Loucy (cell line): ENCODE measurements around the gene LMF1.

ENCODE experiments used
- H2AFZ ChIP-seq: fragments of 200-600 bp; sonication (generic); 2 replicates; pipeline ENCODE4 v1.6.0; 2016; ENCODE audit warnings: antibody characterized with exemption, mild to moderate bottlenecking, low read length, moderate library complexity
- H3F3A ChIP-seq: fragments of 200-600 bp; 2 replicates; pipeline ENCODE4 v1.6.0; 2016; ENCODE audit warnings: antibody characterized with exemption, low read depth, mild to moderate bottlenecking
- H3K27me3 ChIP-seq: fragments of 200-600 bp; sonication (generic); 2 replicates; pipeline ENCODE4 v1.6.1; 2014; ENCODE audit warnings: low read length, mild to moderate bottlenecking; ENCODE audit not compliant: insufficient read depth, poor library complexity, severe bottlenecking
- H3K36me3 ChIP-seq: fragments of 200-600 bp; sonication (generic); 2 replicates; pipeline ENCODE4 v1.6.1; 2016; ENCODE audit warnings: low read length; ENCODE audit not compliant: insufficient read depth
- H3K4me1 ChIP-seq: fragments of 200-600 bp; sonication (generic); 2 replicates; pipeline ENCODE4 v1.5.1; 2014; ENCODE audit warnings: low read length, mild to moderate bottlenecking; ENCODE audit not compliant: insufficient read depth, poor library complexity, severe bottlenecking
- H3K4me2 ChIP-seq: fragments of 200-600 bp; sonication (generic); 2 replicates; pipeline ENCODE4 v1.6.0; 2014; ENCODE audit warnings: antibody characterized with exemption, low read length, low read depth, mild to moderate bottlenecking; ENCODE audit not compliant: poor library complexity, severe bottlenecking
- H3K4me3 ChIP-seq: fragments of 200-600 bp; sonication (generic); 2 replicates; pipeline ENCODE4 v1.5.1; 2014; ENCODE audit warnings: low read length, mild to moderate bottlenecking, mixed read lengths; ENCODE audit not compliant: poor library complexity, severe bottlenecking
- H3K79me2 ChIP-seq: fragments of 200-600 bp; sonication (generic); 2 replicates; pipeline ENCODE4 v1.6.1; 2014; ENCODE audit warnings: low read length; ENCODE audit not compliant: insufficient read depth
- H3K9ac ChIP-seq: fragments of 200-600 bp; sonication (generic); 2 replicates; pipeline ENCODE4 v1.6.0; 2014; ENCODE audit warnings: mild to moderate bottlenecking, low read depth, low read length, moderate library complexity; ENCODE audit not compliant: poor library complexity, severe bottlenecking
- H3K9me2 ChIP-seq: fragments of 200-600 bp; sonication (generic); replicated peaks from 2 replicates; pipeline ENCODE4 v1.6.1; 2016; ENCODE audit warnings: low read depth, low read length, mixed read lengths
- H3K9me3 ChIP-seq: fragments of 200-600 bp; sonication (generic); 2 replicates; pipeline ENCODE4 v1.6.1; 2014; ENCODE audit warnings: mild to moderate bottlenecking, antibody characterized with exemption, low read length, low read depth; ENCODE audit not compliant: insufficient read depth
- H4K20me1 ChIP-seq: fragments of 200-600 bp; sonication (generic); 2 replicates; pipeline ENCODE4 v1.6.0; 2014; ENCODE audit warnings: antibody characterized with exemption, low read length, mild to moderate bottlenecking; ENCODE audit not compliant: insufficient read depth, poor library complexity, severe bottlenecking
- EZH2phosphoT487 ChIP-seq: fragments of 200-600 bp; IDR thresholded peaks from 2 replicates; pipeline ENCODE4 v1.6.1; 2018; ENCODE audit warnings: antibody characterized with exemption, mild to moderate bottlenecking, moderate library complexity, borderline replicate concordance
- TF ChIP-seq, protein P1 (sequence below): fragments of 200-600 bp; sonication (generic); conservative IDR thresholded peaks from 2 replicates; pipeline ENCODE4 v1.5.1; 2014; ENCODE audit warnings: mild to moderate bottlenecking, antibody characterized with exemption, low read length

Gene LMF1

DNA sequence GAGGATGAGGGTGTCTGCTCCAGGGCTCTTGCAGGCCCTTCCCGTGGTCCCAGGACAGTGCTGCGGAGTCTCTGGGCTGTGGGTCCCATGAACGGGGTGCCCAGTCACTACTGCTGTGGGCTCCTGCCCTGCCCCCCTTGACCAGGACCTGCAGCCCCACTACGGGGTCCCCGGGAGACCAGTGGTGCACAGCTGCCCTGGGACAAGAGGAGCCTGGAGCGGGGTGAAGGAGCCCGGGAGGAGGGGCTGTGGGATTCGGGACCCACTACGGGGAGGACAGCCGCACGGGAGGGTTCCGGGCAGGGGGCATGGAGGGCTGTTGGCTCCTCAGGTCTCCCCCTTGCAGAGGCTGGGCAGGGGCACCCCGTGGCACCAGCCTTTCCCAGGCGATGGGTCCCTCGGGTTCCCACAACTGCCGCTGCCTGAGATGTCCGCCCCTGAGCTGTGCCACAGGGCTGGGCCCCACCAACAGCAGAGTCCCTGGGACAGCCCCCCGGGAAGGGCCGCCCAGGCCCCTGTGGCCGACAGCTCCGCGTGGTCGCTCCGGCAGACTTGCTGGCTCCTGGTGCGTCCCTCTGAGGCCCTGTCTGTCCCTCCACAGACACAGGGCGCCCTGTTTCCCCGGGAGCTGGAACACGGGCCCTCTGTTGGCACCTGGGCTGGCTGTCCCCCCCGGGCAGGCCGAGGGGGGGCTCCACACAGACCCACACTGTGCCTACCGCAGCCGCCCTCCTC lies 118.2 kb downstream of the LMF1 start:
- TF ChIP-seq, protein P1, sequence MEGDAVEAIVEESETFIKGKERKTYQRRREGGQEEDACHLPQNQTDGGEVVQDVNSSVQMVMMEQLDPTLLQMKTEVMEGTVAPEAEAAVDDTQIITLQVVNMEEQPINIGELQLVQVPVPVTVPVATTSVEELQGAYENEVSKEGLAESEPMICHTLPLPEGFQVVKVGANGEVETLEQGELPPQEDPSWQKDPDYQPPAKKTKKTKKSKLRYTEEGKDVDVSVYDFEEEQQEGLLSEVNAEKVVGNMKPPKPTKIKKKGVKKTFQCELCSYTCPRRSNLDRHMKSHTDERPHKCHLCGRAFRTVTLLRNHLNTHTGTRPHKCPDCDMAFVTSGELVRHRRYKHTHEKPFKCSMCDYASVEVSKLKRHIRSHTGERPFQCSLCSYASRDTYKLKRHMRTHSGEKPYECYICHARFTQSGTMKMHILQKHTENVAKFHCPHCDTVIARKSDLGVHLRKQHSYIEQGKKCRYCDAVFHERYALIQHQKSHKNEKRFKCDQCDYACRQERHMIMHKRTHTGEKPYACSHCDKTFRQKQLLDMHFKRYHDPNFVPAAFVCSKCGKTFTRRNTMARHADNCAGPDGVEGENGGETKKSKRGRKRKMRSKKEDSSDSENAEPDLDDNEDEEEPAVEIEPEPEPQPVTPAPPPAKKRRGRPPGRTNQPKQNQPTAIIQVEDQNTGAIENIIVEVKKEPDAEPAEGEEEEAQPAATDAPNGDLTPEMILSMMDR: no peak
- no peak for TF ChIP-seq EZH2phosphoT487
- no peak overlapping the region for H3K4me3 ChIP-seq
- H3K9me3 ChIP-seq: no peaks in the 10 kb centered on the region; the same call in 1 of the 2 replicates

DNA sequence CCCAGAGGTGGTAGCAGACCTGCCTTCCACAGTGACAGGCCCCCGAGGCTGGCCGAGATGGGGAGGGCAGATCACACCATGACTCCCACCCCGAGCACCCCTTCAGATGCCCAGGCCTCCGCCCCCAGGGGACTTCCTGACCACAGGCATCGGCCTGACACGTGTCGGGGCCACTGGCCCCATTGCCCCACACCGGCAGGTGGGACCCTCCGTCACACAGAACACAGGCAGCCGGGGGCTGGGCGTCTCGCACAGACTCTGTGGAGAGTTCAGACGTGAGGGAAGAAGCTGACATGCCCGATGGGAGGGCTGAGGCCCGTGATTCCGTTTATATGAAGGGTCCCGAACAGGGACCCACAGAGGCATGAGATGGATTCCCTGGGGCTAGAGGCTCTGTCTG lies 118.9 kb downstream of the LMF1 start:
- TF ChIP-seq, protein P1: no peak
- no peaks in the 10 kb centered on the region for H3K36me3 ChIP-seq
- no peaks in the 10 kb centered on the region for H3K9me2 ChIP-seq
- H4K20me1 ChIP-seq: no peaks in the 10 kb centered on the region
- H3K27me3 ChIP-seq: no peaks in the 10 kb centered on the region
- H2AFZ ChIP-seq: no peak overlapping the region
- no peak overlapping the region for H3K4me2 ChIP-seq
- H3K9me3 ChIP-seq: no peaks in the 10 kb centered on the region; the same call in 1 of the 2 replicates
- H3K9ac ChIP-seq: no peak overlapping the region
- H3K4me3 ChIP-seq: no peak overlapping the region
- H3F3A ChIP-seq: no peaks in the 10 kb centered on the region
- no peaks in the 10 kb centered on the region for H3K79me2 ChIP-seq
- H3K4me1 ChIP-seq: no peaks in the 10 kb centered on the region

More for the DNA sequence above, 118.2 kb downstream of the LMF1 start:
- no peak overlapping the region for H2AFZ ChIP-seq
- no peaks in the 10 kb centered on the region for H3F3A ChIP-seq
- H3K4me2 ChIP-seq: no peak overlapping the region
- H3K79me2 ChIP-seq: no peaks in the 10 kb centered on the region
- no peaks in the 10 kb centered on the region for H4K20me1 ChIP-seq
- H3K4me1 ChIP-seq: no peaks in the 10 kb centered on the region
- H3K36me3 ChIP-seq: no peaks in the 10 kb centered on the region
- no peaks in the 10 kb centered on the region for H3K27me3 ChIP-seq
- H3K9me2 ChIP-seq: no peaks in the 10 kb centered on the region
- H3K9ac ChIP-seq: no peak overlapping the region

DNA sequence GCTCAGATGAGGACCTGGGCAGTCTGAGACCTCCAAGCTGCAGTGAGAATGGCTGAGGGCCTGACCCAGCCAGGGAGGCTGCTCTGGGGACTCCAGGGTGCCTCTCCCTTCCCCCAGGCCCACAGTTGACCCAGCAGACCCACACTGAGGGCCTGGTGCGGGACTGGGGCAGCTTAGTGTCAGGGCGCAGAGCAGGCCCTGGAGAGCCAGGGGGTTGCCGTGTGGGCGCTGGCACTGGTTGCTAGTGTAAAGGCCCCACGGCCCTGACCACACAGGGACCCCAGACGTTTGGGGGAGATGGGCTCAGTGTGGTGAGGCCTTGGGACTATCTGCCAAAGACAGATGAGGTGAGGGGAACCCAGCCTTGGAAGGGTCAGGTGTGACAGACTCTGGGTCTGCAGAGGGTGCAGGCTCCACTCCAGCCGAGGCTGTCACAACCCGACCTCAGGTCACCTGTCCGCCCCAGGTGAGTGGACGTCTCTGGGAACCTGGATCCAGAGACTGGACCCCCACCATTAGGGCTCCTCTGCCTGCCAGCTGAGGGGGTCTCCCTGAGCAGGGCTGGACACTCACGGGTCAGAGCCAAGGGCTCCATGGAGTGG lies 119.5 kb downstream of the LMF1 start:
- H4K20me1 ChIP-seq: no peaks in the 10 kb centered on the region
- no peak overlapping the region for H3K9ac ChIP-seq
- no peaks in the 10 kb centered on the region; the same call in 1 of the 2 replicates for H3K9me3 ChIP-seq
- H3K36me3 ChIP-seq: no peaks in the 10 kb centered on the region
- no peak overlapping the region for H2AFZ ChIP-seq
- no peak for TF ChIP-seq EZH2phosphoT487
- TF ChIP-seq, protein P1: no peak
- H3K27me3 ChIP-seq: no peaks in the 10 kb centered on the region
- H3K9me2 ChIP-seq: no peaks in the 10 kb centered on the region
- no peak overlapping the region for H3K4me3 ChIP-seq
- no peaks in the 10 kb centered on the region for H3K4me1 ChIP-seq
- H3K4me2 ChIP-seq: no peak overlapping the region
- no peaks in the 10 kb centered on the region for H3K79me2 ChIP-seq
- no peaks in the 10 kb centered on the region for H3F3A ChIP-seq
